CD1c-positive myeloid dendritic cell (primary cell): Measurements from ENCODE around the gene MYO7A.

Source experiments
- DNase-seq: peaks from one replicate; pipeline ENCODE4 v3.0.0-alpha.2; 2016; ENCODE audit errors: extremely low spot score

Gene MYO7A

GRCh38 chr11:77165066-77165465, 37.0 kb downstream of the MYO7A start:
- DNase-seq: no peak

GRCh38 chr11:77166021-77166420, 38.0 kb downstream of the MYO7A start:
- DNase-seq: no peak

- DNase-seq: no peak
Observed at GRCh38 chr11:77167111-77167626, 39.1 kb downstream of the MYO7A start.

GRCh38 chr11:77167791-77168190, 39.7 kb downstream of the MYO7A start:
- DNase-seq: no peak

- no peak for DNase-seq
Observed at GRCh38 chr11:77170107-77170506, 42.1 kb downstream of the MYO7A start.

GRCh38 chr11:77171254-77171653, 43.2 kb downstream of the MYO7A start:
- DNase-seq: no peak

GRCh38 chr11:77171885-77172665, 44.0 kb downstream of the MYO7A start:
- DNase-seq: no peak

- no peak for DNase-seq
Observed at GRCh38 chr11:77172666-77172982, 44.6 kb downstream of the MYO7A start.

GRCh38 chr11:77173494-77173893, 45.4 kb downstream of the MYO7A start:
- no peak for DNase-seq

GRCh38 chr11:77174559-77174958, 46.5 kb downstream of the MYO7A start:
- DNase-seq: no peak

GRCh38 chr11:77175021-77175842, 47.2 kb downstream of the MYO7A start:
- DNase-seq: no peak

- DNase-seq: peak; percentile 70
Observed at GRCh38 chr11:77175869-77176539, 48.0 kb downstream of the MYO7A start.

GRCh38 chr11:77176996-77177395, 49.0 kb downstream of the MYO7A start:
- DNase-seq: no peak

GRCh38 chr11:77178150-77178549, 50.1 kb downstream of the MYO7A start:
- no peak for DNase-seq

- no peak for DNase-seq
Observed at GRCh38 chr11:77179048-77179447, 51.0 kb downstream of the MYO7A start.

GRCh38 chr11:77179681-77180080, 51.6 kb downstream of the MYO7A start:
- DNase-seq: no peak

- DNase-seq: no peak
Observed at GRCh38 chr11:77180346-77180745, 52.3 kb downstream of the MYO7A start.

- no peak for DNase-seq
Observed at GRCh38 chr11:77181226-77181625, 53.2 kb downstream of the MYO7A start.

- no peak for DNase-seq
Observed at GRCh38 chr11:77181799-77182541, 53.9 kb downstream of the MYO7A start.

- no peak for DNase-seq
Observed at GRCh38 chr11:77182542-77183430, 54.7 kb downstream of the MYO7A start.
